Measurements from ENCODE around the gene FPR2. TPM values are rescaled to one million over a fixed set of nuclear protein-coding genes. Genes with fewer than 3 reads are reported as not detected.

FPR2 gene
- total RNA-seq, 1 donor from 2014 or later = not detected

GRCh38 chr19:51781999-51782398 lies 21.0 kb downstream of the FPR2 start:
- Mint-ChIP-seq H3K36me3 (ENCODE audit: low read depth) (no peaks in the 10 kb centered on the region), H3K4me3 (ENCODE audit: unreplicated experiment) (no peak overlapping the region)

DNA sequence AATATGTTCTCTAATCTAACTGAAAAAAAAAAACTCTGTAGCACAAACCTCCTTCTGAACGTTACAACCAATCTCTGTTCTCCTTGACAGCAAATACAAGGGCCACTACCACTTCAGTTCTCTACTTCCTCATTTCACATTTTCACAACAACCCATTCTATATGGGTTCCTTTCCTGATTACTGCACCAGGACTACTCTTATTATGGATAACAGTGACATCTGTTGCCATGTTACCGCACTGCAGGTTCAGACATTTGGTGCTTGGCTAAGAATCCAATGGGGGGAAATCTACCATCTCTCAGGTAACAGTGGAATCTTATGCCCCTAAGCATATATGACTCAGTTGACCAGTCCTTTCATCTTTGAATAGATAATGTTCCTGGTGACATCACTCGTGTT lies 22.4 kb downstream of the FPR2 start:
- peaks cover 14% of the 10 kb centered on the region for H3K27me3 Mint-ChIP-seq (ENCODE audit: low read depth)
- H3K36me3 Mint-ChIP-seq (ENCODE audit: low read depth) = no peaks in the 10 kb centered on the region
- H3K27ac Mint-ChIP-seq (ENCODE audit: unreplicated experiment) = no peak overlapping the region
- no peak for DNase-seq (ENCODE audit: low spot score)
- TF ChIP-seq CTCF (IDR thresholded peaks at IDR 0.05) = peak; percentile 27
- no peaks in the 10 kb centered on the region for H3K9me3 Mint-ChIP-seq (ENCODE audit: low read depth)
- no peak overlapping the region for H3K4me3 Mint-ChIP-seq (ENCODE audit: unreplicated experiment)
- no peaks in the 10 kb centered on the region for H3K4me1 Mint-ChIP-seq (ENCODE audit: low read depth)

More at GRCh38 chr19:51781999-51782398, 21.0 kb downstream of the FPR2 start:
- no peak for DNase-seq (ENCODE audit: low spot score)
- no peak overlapping the region for H3K27ac Mint-ChIP-seq (ENCODE audit: unreplicated experiment)
- no peaks in the 10 kb centered on the region for H3K9me3 Mint-ChIP-seq (ENCODE audit: low read depth)
- H3K4me1 Mint-ChIP-seq (ENCODE audit: low read depth) = peaks cover 4% of the 10 kb centered on the region
- H3K27me3 Mint-ChIP-seq (ENCODE audit: low read depth) = peaks cover 16% of the 10 kb centered on the region
- no peak for TF ChIP-seq CTCF (IDR thresholded peaks at IDR 0.05)

- H3K27me3 Mint-ChIP-seq (ENCODE audit: low read depth) = peaks cover 12% of the 10 kb centered on the region
- no peak for DNase-seq (ENCODE audit: low spot score)
- no peak for TF ChIP-seq CTCF (IDR thresholded peaks at IDR 0.05)
- H3K27ac Mint-ChIP-seq (ENCODE audit: unreplicated experiment) = no peak overlapping the region
- H3K4me3 Mint-ChIP-seq (ENCODE audit: unreplicated experiment) = no peak overlapping the region
- no peaks in the 10 kb centered on the region for H3K4me1 Mint-ChIP-seq (ENCODE audit: low read depth)
- no peaks in the 10 kb centered on the region for H3K36me3 Mint-ChIP-seq (ENCODE audit: low read depth)
- H3K9me3 Mint-ChIP-seq (ENCODE audit: low read depth) = peaks cover 2% of the 10 kb centered on the region
These were observed 23.3 kb downstream of the FPR2 start for GRCh38 chr19:51784109-51784785.

DNA sequence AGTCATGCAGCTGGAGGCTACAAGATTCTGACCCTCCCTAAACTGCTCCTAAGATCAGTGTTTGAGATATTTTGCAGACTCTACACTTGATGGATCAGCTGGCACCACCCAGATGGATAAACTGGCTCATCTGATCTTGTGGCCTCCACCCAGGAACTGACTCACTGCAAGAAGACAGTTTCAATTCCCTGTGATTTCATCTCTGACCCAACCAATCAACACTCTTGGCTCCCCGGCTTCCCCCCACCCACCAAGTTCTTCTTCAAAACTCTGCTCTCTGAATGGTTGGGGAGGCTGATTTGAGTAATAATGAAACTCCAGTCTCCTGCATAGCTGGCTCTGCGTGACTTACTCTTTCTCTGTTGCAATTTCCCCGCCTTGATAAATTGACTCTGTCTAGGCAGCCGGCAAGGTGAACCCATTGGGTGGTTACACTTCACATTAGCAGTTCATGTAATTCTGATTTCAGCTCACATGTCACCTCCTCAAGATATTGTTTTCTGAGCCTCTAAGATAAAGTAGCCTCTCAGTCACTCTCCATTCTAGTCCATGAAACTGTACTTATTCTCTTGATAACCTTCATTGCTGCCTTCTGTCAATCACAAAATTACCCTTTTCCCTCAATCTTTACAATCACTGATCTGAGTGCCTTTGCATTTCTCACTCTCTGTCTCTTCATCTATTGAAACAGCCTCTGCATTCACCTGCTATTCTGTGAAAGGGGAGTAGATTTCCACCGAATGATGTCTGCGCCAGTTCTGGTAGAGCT lies 24.1 kb downstream of the FPR2 start:
- H3K27ac Mint-ChIP-seq (ENCODE audit: unreplicated experiment) = no peak overlapping the region
- H3K36me3 Mint-ChIP-seq (ENCODE audit: low read depth) = no peaks in the 10 kb centered on the region
- H3K9me3 Mint-ChIP-seq (ENCODE audit: low read depth) = peaks cover 2% of the 10 kb centered on the region
- H3K27me3 Mint-ChIP-seq (ENCODE audit: low read depth) = peaks cover 5% of the 10 kb centered on the region
- TF ChIP-seq CTCF (IDR thresholded peaks at IDR 0.05) = no peak
- H3K4me3 Mint-ChIP-seq (ENCODE audit: unreplicated experiment) = no peak overlapping the region
- no peaks in the 10 kb centered on the region for H3K4me1 Mint-ChIP-seq (ENCODE audit: low read depth)
- DNase-seq (ENCODE audit: low spot score) = no peak

GRCh38 chr19:51786646-51787494 lies 25.9 kb downstream of the FPR2 start:
- TF ChIP-seq CTCF (IDR thresholded peaks at IDR 0.05) = no peak
- no peak overlapping the region for H3K27ac Mint-ChIP-seq (ENCODE audit: unreplicated experiment)

More at GRCh38 chr19:51786646-51787494, 25.9 kb downstream of the FPR2 start:
- peaks cover 2% of the 10 kb centered on the region for H3K9me3 Mint-ChIP-seq (ENCODE audit: low read depth)
- no peaks in the 10 kb centered on the region for H3K36me3 Mint-ChIP-seq (ENCODE audit: low read depth)
- peaks cover 2% of the 10 kb centered on the region for H3K27me3 Mint-ChIP-seq (ENCODE audit: low read depth)
- no peak for DNase-seq (ENCODE audit: low spot score)
- no peak overlapping the region for H3K4me3 Mint-ChIP-seq (ENCODE audit: unreplicated experiment)
- H3K4me1 Mint-ChIP-seq (ENCODE audit: low read depth) = no peaks in the 10 kb centered on the region
